Naive thymus-derived CD8-positive, alpha-beta T cell (primary cell): ENCODE measurements around the gene AIF1. TPM values are rescaled to one million over a fixed set of nuclear protein-coding genes. Genes with fewer than 3 reads are reported as not detected.
A peak's percentile ranks its signal among the peaks of the same experiment; 100 is the strongest.

ENCODE experiments used
- ATAC-seq, 2 donors: fragments of 150-1000 bp; cut with Tn5 transposase in 1 of 2; sonication (Bioruptor Pico), chemical (Tn5 transposase) in 1 of 2; 1 replicate in 1 of 2; 2 replicates in 1 of 2; pipeline ENCODE4 v1.10.0; 2021; ENCODE audit warnings: mild to moderate bottlenecking in 2 of 2, moderate library complexity in 2 of 2
- POLR2A ChIA-PET: fragments of 350-600 bp; sonication (Branson Sonifier 250); formaldehyde crosslinking; loops from one replicate; lab custom pipeline; 2021; ENCODE audit warnings: antibody characterized with exemption; lab: Charles Lee
- DNase-seq, 10 donors: peaks; one replicate each; pipeline versions ENCODE4 v3.0.0 to v3.0.0-alpha.2; 2020 to 2022
- H3K27ac Mint-ChIP-seq, 10 donors: one replicate each; pipeline ENCODE4 v1.8.0; 2020 to 2022; ENCODE audit warnings: mild to moderate bottlenecking in 10 of 10, mixed read lengths in 10 of 10, moderate library complexity in 4 of 10, inconsistent platforms in 1 of 10
- H3K27me3 Mint-ChIP-seq, 5 donors: one replicate each; pipeline ENCODE4 v1.8.0; 2021 to 2022; ENCODE audit warnings: mixed read lengths in 5 of 5
- H3K36me3 Mint-ChIP-seq, 3 donors: one replicate each; pipeline ENCODE4 v1.8.0; 2020 to 2022; ENCODE audit warnings: mixed read lengths in 3 of 3, mild to moderate bottlenecking in 2 of 3, inconsistent platforms in 1 of 3
- H3K4me1 Mint-ChIP-seq, 4 donors: one replicate each; pipeline ENCODE4 v1.8.0; 2021 to 2022; ENCODE audit warnings: mixed read lengths in 4 of 4
- H3K4me3 Mint-ChIP-seq, 10 donors: one replicate each; pipeline ENCODE4 v1.8.0; 2020 to 2022; ENCODE audit warnings: mild to moderate bottlenecking in 10 of 10, mixed read lengths in 10 of 10, moderate library complexity in 6 of 10, inconsistent platforms in 1 of 10
- H3K9me3 Mint-ChIP-seq, 9 donors: one replicate each; pipeline ENCODE4 v1.8.0; 2020 to 2022; ENCODE audit warnings: mixed read lengths in 9 of 9, mild to moderate bottlenecking in 3 of 9, inconsistent platforms in 1 of 9, moderate library complexity in 1 of 9
- polyA plus RNA-seq, 3 donors: library from polyadenylated mRNA; unstranded; fragments of 300-500 nt; fragmentation: Illumina TruSeq; gene quantifications; one replicate each; pipeline ENCODE4 v1.2.3, GENCODE V29; 2021
- total RNA-seq, 8 experiments: library from RNA in 2 of 8; stranded (reverse) in 2 of 8; gene quantifications; one replicate each; pipeline ENCODE4 v1.2.3 and lab custom pipeline; 2021 to 2026

AIF1 gene
- total and polyA plus RNA-seq, 5 experiments from 2014 or later, result 23.0 to 242 (median 145) TPM

GRCh38 chr6:31624070-31624469 is 9.0 kb downstream of the AIF1 start:
- peaks cover 24 to 36% (median 31%) of the 10 kb centered on the region in 4 donors for H3K4me1 Mint-ChIP-seq
- H3K27ac Mint-ChIP-seq, result peak overlapping the region in 3 of 10 donors; percentile 55 to 58 (median 55)
- ATAC-seq, result no peak
- POLR2A ChIA-PET, result interaction anchor here (0.8 to 1.1 kb wide), 2 partner anchors 19 to 28 kb away, joined by 3 to 4 read pairs; no protein-coding TSS in a partner anchor
- H3K27me3 Mint-ChIP-seq, result no peaks in the 10 kb centered on the region
- no peak overlapping the region for H3K4me3 Mint-ChIP-seq
- DNase-seq, result no peak
- H3K36me3 Mint-ChIP-seq, result peaks cover 7 to 71% (median 23%) of the 10 kb centered on the region in 3 donors
- no peaks in the 10 kb centered on the region for H3K9me3 Mint-ChIP-seq

- no peak overlapping the region for H3K4me3 Mint-ChIP-seq
- H3K27me3 Mint-ChIP-seq, result no peaks in the 10 kb centered on the region
- peaks cover 7 to 100% (median 30%) of the 10 kb centered on the region in 3 donors for H3K36me3 Mint-ChIP-seq
- H3K4me1 Mint-ChIP-seq, result peaks cover 12 to 23% (median 19%) of the 10 kb centered on the region in 4 donors
- no peaks in the 10 kb centered on the region for H3K9me3 Mint-ChIP-seq
- POLR2A ChIA-PET, result interaction anchor here (0.6 to 3.4 kb wide), 2 partner anchors 19 to 25 kb away, joined by 6 to 14 read pairs; partner anchors contain the start of gene BAG6
- peak overlapping the region in 2 of 10 donors; percentile 36 to 81 for H3K27ac Mint-ChIP-seq
- DNase-seq (no peak), ATAC-seq (no peak)
Observed at GRCh38 chr6:31626952-31627351, 11.9 kb downstream of the AIF1 start.

GRCh38 chr6:31627690-31628287 is 12.8 kb downstream of the AIF1 start:
- no peaks in the 10 kb centered on the region for H3K27me3 Mint-ChIP-seq
- peaks cover 7 to 100% (median 30%) of the 10 kb centered on the region in 3 donors for H3K36me3 Mint-ChIP-seq
- peak overlapping the region in 4 of 10 donors; percentile 29 to 81 (median 67) for H3K27ac Mint-ChIP-seq
- no peaks in the 10 kb centered on the region for H3K9me3 Mint-ChIP-seq
- no peak for ATAC-seq
- H3K4me1 Mint-ChIP-seq, result peaks cover 3 to 17% (median 13%) of the 10 kb centered on the region in 4 donors
- H3K4me3 Mint-ChIP-seq, result no peak overlapping the region
- no peak for DNase-seq
- POLR2A ChIA-PET, result interaction anchor here (1.0 to 3.4 kb wide), 3 partner anchors 10 to 24 kb away, joined by 4 to 14 read pairs (median 4); partner anchors contain the start of gene BAG6

GRCh38 chr6:31629014-31629413 is 14.0 kb downstream of the AIF1 start:
- POLR2A ChIA-PET, result interaction anchor here (0.6 to 1.0 kb wide), 3 partner anchors 9 to 1689 kb away, joined by 3 to 4 read pairs (median 4); partner anchors contain the start of gene ZBTB22
- H3K4me3 Mint-ChIP-seq, result no peak overlapping the region
- peak overlapping the region in 3 of 10 donors; percentile 29 to 71 (median 48) for H3K27ac Mint-ChIP-seq
- no peaks in the 10 kb centered on the region for H3K9me3 Mint-ChIP-seq
- DNase-seq (no peak), ATAC-seq (no peak)
- peaks cover 2 to 25% (median 11%) of the 10 kb centered on the region in 4 donors for H3K4me1 Mint-ChIP-seq
- H3K36me3 Mint-ChIP-seq, result peaks cover 7 to 99% (median 31%) of the 10 kb centered on the region in 3 donors
- no peaks in the 10 kb centered on the region for H3K27me3 Mint-ChIP-seq

GRCh38 chr6:31630177-31630934 is 15.3 kb downstream of the AIF1 start:
- Mint-ChIP-seq H3K27ac (peak overlapping the region in 5 of 10 donors; percentile 31 to 73 (median 60)), H3K4me3 (no peak overlapping the region), H3K36me3 (peaks cover 7 to 98% (median 31%) of the 10 kb centered on the region in 3 donors), H3K27me3 (no peaks in the 10 kb centered on the region), H3K4me1 (peaks cover 2 to 25% (median 12%) of the 10 kb centered on the region in 4 donors), H3K9me3 (no peaks in the 10 kb centered on the region)
- DNase-seq (no peak), ATAC-seq (no peak)
- POLR2A ChIA-PET, result interaction anchor here (1.0 kb wide), 1 partner anchor 9 kb away, joined by 4 read pairs; no protein-coding TSS in a partner anchor

GRCh38 chr6:31631209-31631608 is 16.2 kb downstream of the AIF1 start:
- Mint-ChIP-seq H3K9me3 (no peaks in the 10 kb centered on the region), H3K27me3 (no peaks in the 10 kb centered on the region), H3K27ac (peak overlapping the region in 1 of 10 donors; percentile 71), H3K4me1 (peaks cover 2 to 25% (median 11%) of the 10 kb centered on the region in 4 donors), H3K4me3 (no peak overlapping the region), H3K36me3 (peaks cover 7 to 98% (median 29%) of the 10 kb centered on the region in 3 donors)
- POLR2A ChIA-PET, result interaction anchor here (1.0 kb wide), 1 partner anchor 9 kb away, joined by 4 read pairs; no protein-coding TSS in a partner anchor
- no peak for DNase-seq
- ATAC-seq, result peak in 1 of 2 donors; percentile 12

GRCh38 chr6:31631681-31632278 is 16.7 kb downstream of the AIF1 start:
- Mint-ChIP-seq H3K27me3 (no peaks in the 10 kb centered on the region), H3K27ac (peak overlapping the region in 2 of 10 donors; percentile 60 to 68), H3K4me3 (no peak overlapping the region), H3K9me3 (no peaks in the 10 kb centered on the region), H3K36me3 (peaks cover 7 to 98% (median 27%) of the 10 kb centered on the region in 3 donors), H3K4me1 (peaks cover 2 to 25% (median 8%) of the 10 kb centered on the region in 4 donors)
- ATAC-seq (no peak), DNase-seq (no peak)
- POLR2A ChIA-PET, result interaction anchor here (1.0 kb wide), 1 partner anchor 10 kb away, joined by 4 read pairs; no protein-coding TSS in a partner anchor

GRCh38 chr6:31632279-31632946 is 17.4 kb downstream of the AIF1 start:
- H3K4me3 Mint-ChIP-seq, result no peak overlapping the region
- H3K27ac Mint-ChIP-seq, result peak overlapping the region in 4 of 10 donors; percentile 59 to 73 (median 64)
- peaks cover 0 to 19% (median 6%) of the 10 kb centered on the region in 4 donors for H3K4me1 Mint-ChIP-seq
- DNase-seq, result no peak
- no peaks in the 10 kb centered on the region for H3K9me3 Mint-ChIP-seq
- POLR2A ChIA-PET, result interaction anchor here (0.6 to 1.0 kb wide), 3 partner anchors 10 to 189 kb away, joined by 3 to 5 read pairs (median 4); no protein-coding TSS in a partner anchor
- ATAC-seq, result no peak
- peaks cover 4 to 98% (median 24%) of the 10 kb centered on the region in 3 donors for H3K36me3 Mint-ChIP-seq
- no peaks in the 10 kb centered on the region for H3K27me3 Mint-ChIP-seq

GRCh38 chr6:31633447-31633846 is 18.4 kb downstream of the AIF1 start:
- no peak for DNase-seq
- Mint-ChIP-seq H3K4me1 (peaks cover 0 to 10% (median 6%) of the 10 kb centered on the region in 4 donors), H3K27me3 (no peaks in the 10 kb centered on the region), H3K4me3 (peak overlapping the region in 1 of 10 donors; percentile 33), H3K36me3 (peaks cover 0 to 95% (median 18%) of the 10 kb centered on the region in 3 donors), H3K9me3 (no peaks in the 10 kb centered on the region), H3K27ac (peak overlapping the region in 3 of 10 donors; percentile 41 to 59 (median 55))
- POLR2A ChIA-PET, result interaction anchor here (0.9 to 1.0 kb wide), 2 partner anchors 11 to 27 kb away, joined by 4 read pairs; partner anchors contain the start of gene C6orf47
- no peak for ATAC-seq

GRCh38 chr6:31634131-31634530 is 19.1 kb downstream of the AIF1 start:
- no peaks in the 10 kb centered on the region for H3K27me3 Mint-ChIP-seq
- peaks cover 0 to 15% (median 6%) of the 10 kb centered on the region in 4 donors for H3K4me1 Mint-ChIP-seq
- peaks cover 0 to 95% (median 20%) of the 10 kb centered on the region in 3 donors for H3K36me3 Mint-ChIP-seq
- DNase-seq, result no peak
- ATAC-seq, result no peak
- POLR2A ChIA-PET, result interaction anchor here (0.6 to 0.9 kb wide), 5 partner anchors 9 to 167 kb away, joined by 3 to 6 read pairs (median 3); partner anchors contain the start of genes C6orf47 and GPANK1
- H3K9me3 Mint-ChIP-seq, result no peaks in the 10 kb centered on the region
- peak overlapping the region in 7 of 10 donors; percentile 5 to 82 (median 67) for H3K27ac Mint-ChIP-seq
- H3K4me3 Mint-ChIP-seq, result no peak overlapping the region

GRCh38 chr6:31634969-31635575 is 20.0 kb downstream of the AIF1 start:
- no peak overlapping the region for H3K4me3 Mint-ChIP-seq
- no peak for ATAC-seq
- DNase-seq, result no peak
- H3K4me1 Mint-ChIP-seq, result peaks cover 0 to 15% (median 6%) of the 10 kb centered on the region in 4 donors
- peaks cover 0 to 90% (median 20%) of the 10 kb centered on the region in 3 donors for H3K36me3 Mint-ChIP-seq
- H3K27ac Mint-ChIP-seq, result peak overlapping the region in 6 of 10 donors; percentile 35 to 76 (median 60)
- POLR2A ChIA-PET, result interaction anchor here (0.6 to 0.9 kb wide), 3 partner anchors 19 to 201 kb away, joined by 3 to 4 read pairs (median 3); partner anchors contain the start of gene GPANK1
- no peaks in the 10 kb centered on the region for H3K27me3 Mint-ChIP-seq
- H3K9me3 Mint-ChIP-seq, result no peaks in the 10 kb centered on the region
